Measurements from ENCODE around the gene MYO9A.

- TF ChIP-seq, protein P1, sequence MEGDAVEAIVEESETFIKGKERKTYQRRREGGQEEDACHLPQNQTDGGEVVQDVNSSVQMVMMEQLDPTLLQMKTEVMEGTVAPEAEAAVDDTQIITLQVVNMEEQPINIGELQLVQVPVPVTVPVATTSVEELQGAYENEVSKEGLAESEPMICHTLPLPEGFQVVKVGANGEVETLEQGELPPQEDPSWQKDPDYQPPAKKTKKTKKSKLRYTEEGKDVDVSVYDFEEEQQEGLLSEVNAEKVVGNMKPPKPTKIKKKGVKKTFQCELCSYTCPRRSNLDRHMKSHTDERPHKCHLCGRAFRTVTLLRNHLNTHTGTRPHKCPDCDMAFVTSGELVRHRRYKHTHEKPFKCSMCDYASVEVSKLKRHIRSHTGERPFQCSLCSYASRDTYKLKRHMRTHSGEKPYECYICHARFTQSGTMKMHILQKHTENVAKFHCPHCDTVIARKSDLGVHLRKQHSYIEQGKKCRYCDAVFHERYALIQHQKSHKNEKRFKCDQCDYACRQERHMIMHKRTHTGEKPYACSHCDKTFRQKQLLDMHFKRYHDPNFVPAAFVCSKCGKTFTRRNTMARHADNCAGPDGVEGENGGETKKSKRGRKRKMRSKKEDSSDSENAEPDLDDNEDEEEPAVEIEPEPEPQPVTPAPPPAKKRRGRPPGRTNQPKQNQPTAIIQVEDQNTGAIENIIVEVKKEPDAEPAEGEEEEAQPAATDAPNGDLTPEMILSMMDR (IDR thresholded peaks at IDR 0.05) = no peak
- no peak for TF ChIP-seq POLR2A (IDR thresholded peaks at IDR 0.05)
Measured at GRCh38 chr15:71957026-71957425, 160.9 kb downstream of the MYO9A start.

All from heart left ventricle (tissue), 13 donors.